Jurkat, Clone E6-1 (cell line): ENCODE data around the gene SH3TC1.

Experiments
- DNase-seq: peaks from one replicate; pipeline ENCODE4 v3.0.0-alpha.2; 2011; ENCODE audit warnings: low read depth, low spot score
- H3K4me3 ChIP-seq: 2 replicates; pipeline ENCODE4 v1.5.1; 2011; ENCODE audit warnings: mild to moderate bottlenecking, low read length, control low read depth, moderate library complexity

SH3TC1 gene

GRCh38 chr4:8163026-8163425 is 36.1 kb upstream of the SH3TC1 start:
- no peak overlapping the region for H3K4me3 ChIP-seq
- no peak for DNase-seq

GRCh38 chr4:8163436-8164193 is 35.5 kb upstream of the SH3TC1 start:
- no peak for DNase-seq
- no peak overlapping the region for H3K4me3 ChIP-seq

- H3K4me3 ChIP-seq = no peak overlapping the region
- no peak for DNase-seq
Observed at GRCh38 chr4:8164194-8164565, 34.9 kb upstream of the SH3TC1 start.

GRCh38 chr4:8164687-8165086 is 34.4 kb upstream of the SH3TC1 start:
- H3K4me3 ChIP-seq = no peak overlapping the region
- DNase-seq = no peak

GRCh38 chr4:8165374-8165896 is 33.7 kb upstream of the SH3TC1 start:
- DNase-seq = no peak
- no peak overlapping the region for H3K4me3 ChIP-seq

GRCh38 chr4:8167291-8167690 is 31.8 kb upstream of the SH3TC1 start:
- no peak for DNase-seq
- no peak overlapping the region for H3K4me3 ChIP-seq

GRCh38 chr4:8167815-8168214 is 31.3 kb upstream of the SH3TC1 start:
- no peak for DNase-seq

GRCh38 chr4:8168232-8168631 is 30.9 kb upstream of the SH3TC1 start:
- DNase-seq = no peak
- H3K4me3 ChIP-seq = no peak overlapping the region

More at GRCh38 chr4:8167815-8168214, 31.3 kb upstream of the SH3TC1 start:
- no peak overlapping the region for H3K4me3 ChIP-seq

- no peak for DNase-seq
- no peak overlapping the region for H3K4me3 ChIP-seq
Observed at GRCh38 chr4:8168832-8169598, 30.1 kb upstream of the SH3TC1 start.

GRCh38 chr4:8169763-8170162 is 29.3 kb upstream of the SH3TC1 start:
- DNase-seq = no peak
- no peak overlapping the region for H3K4me3 ChIP-seq

- no peak overlapping the region for H3K4me3 ChIP-seq
- no peak for DNase-seq
Observed at GRCh38 chr4:8170341-8170740, 28.7 kb upstream of the SH3TC1 start.

GRCh38 chr4:8171266-8171665 is 27.8 kb upstream of the SH3TC1 start:
- DNase-seq = no peak
- no peak overlapping the region for H3K4me3 ChIP-seq

- no peak overlapping the region for H3K4me3 ChIP-seq
- DNase-seq = no peak
Observed at GRCh38 chr4:8171984-8172924, 26.8 kb upstream of the SH3TC1 start.

GRCh38 chr4:8173492-8174242 is 25.4 kb upstream of the SH3TC1 start:
- DNase-seq = no peak
- H3K4me3 ChIP-seq = no peak overlapping the region

GRCh38 chr4:8174970-8175369 is 24.1 kb upstream of the SH3TC1 start:
- no peak for DNase-seq
- H3K4me3 ChIP-seq = no peak overlapping the region

- H3K4me3 ChIP-seq = no peak overlapping the region
- DNase-seq = no peak
Observed at GRCh38 chr4:8175686-8176085, 23.4 kb upstream of the SH3TC1 start.

- no peak overlapping the region for H3K4me3 ChIP-seq
- peak; percentile 62 for DNase-seq
Observed at GRCh38 chr4:8176547-8177399, 22.3 kb upstream of the SH3TC1 start.

GRCh38 chr4:8177552-8177951 is 21.5 kb upstream of the SH3TC1 start:
- H3K4me3 ChIP-seq = no peak overlapping the region

More at GRCh38 chr4:8177552-8177951, 21.5 kb upstream of the SH3TC1 start:
- DNase-seq = no peak
